Activated CD8-positive, alpha-beta memory T cell treated with anti-CD3 and anti-CD28 coated beads for 4 hours (primary cell): ENCODE results near the gene ZNF25.
"Not testable (repeated sequence)": the region's sequence is repeated elsewhere in the genome, so short reads cannot be mapped to it uniquely, and the experiment has no call there.

Source experiments
- DNase-seq, 2 donors: peaks; one replicate each; pipeline ENCODE4 v3.0.0-alpha.2; 2020; ENCODE audit warnings: low read depth in 2 of 2

The ZNF25 gene

DNA sequence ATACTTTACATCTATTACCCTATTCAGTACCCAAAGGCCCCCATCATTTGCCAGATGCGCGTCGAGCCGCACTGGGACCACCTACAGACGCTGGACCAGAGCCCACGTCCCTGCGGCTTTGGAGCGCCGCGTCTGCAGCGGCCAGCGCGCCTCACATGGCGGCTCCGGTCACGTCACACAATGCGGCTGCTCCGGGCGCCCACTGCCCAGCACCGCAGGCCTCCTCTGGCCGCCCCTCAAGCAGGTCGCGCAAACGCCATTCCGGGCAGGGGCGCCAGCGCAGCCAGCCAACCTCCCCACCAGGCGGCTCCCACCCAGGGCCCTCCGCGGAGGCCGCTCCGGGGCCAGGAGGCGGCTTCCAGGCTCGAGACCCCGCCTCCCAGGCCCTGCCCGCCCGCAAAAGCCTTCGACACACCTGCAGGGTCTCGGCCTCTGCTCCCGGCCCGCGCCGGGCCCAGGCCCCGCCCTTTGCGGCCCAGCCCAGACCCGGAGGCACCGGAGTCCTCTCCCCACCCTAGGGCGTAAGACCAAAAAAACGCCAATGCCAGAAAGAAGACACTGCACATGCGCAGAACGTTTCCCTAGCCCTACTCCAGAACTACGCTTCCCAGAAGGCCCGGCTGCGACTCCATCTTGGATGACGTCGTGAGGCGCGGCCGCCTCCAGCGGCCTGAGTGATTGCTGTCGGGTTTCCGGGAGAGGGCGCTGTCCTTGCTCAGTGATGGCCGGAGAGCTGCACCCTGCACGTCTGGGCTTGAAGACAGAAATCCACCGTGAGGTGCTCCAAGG lies at the start of gene ZNF25:
Gene ZNF25 (minus strand): TSS at position 557 of the 789 bp plus-strand sequence. CDS start 4,925 bp downstream, outside the sequence.
- peak; percentile 96 to 97 for DNase-seq

DNA sequence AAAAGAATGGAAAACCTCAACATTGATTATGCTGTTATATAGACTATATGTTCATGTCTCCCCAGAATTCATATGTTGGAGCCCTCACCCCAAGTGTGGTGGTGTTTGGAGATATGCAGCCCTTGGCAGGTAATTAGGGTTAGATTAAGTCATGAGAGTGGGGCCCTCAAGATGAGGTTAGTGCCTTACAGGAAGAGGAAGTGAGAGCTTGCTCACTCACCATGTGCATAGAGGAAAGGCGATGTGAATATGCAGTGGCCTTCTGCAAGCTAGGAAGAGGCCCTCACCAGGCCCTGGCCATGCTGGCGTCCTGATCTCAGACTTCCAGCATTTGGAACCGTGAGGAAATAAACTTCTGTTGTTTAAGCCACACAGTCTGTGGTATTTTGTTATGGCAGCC lies 48.8 kb upstream of the ZNF25 start:
- no peak for DNase-seq

DNA sequence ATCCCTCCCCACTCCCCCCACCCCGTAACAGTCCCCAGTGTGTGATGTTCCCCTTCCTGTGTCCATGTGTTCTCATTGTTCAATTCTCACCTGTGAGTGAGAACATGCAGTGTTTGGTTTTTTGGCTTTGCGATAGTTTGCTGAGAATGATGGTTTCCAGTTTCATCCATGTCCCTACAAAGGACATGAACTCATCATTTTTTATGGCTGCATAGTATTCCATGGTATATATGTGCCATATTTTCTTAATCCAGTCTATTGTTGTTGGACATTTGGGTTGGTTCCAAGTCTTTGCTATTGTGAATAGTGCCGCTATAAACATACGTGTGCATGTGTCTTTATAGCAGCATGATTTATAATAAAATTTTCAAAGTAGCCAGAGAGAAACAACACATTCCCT lies 42.7 kb upstream of the ZNF25 start:
- DNase-seq = not testable (repeated sequence)

DNA sequence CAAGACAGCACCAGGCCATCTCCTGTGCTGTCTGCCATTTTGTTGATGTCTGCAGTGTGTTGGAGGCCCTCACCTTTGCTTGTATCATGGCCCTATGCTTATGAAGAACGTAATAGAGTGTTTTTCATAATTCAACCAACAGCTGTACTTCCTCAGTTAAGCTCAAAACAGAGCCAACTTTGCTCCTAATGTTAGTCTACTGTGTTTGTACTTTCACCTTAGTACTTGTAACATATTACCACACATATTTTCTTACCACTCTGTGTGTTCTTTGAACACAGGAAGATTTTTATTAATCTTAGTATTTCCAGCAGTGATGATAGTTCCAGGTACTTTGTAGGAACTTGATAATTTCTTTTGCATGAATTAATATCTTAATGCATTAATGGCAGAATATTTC lies 39.9 kb upstream of the ZNF25 start:
- DNase-seq = no peak

DNA sequence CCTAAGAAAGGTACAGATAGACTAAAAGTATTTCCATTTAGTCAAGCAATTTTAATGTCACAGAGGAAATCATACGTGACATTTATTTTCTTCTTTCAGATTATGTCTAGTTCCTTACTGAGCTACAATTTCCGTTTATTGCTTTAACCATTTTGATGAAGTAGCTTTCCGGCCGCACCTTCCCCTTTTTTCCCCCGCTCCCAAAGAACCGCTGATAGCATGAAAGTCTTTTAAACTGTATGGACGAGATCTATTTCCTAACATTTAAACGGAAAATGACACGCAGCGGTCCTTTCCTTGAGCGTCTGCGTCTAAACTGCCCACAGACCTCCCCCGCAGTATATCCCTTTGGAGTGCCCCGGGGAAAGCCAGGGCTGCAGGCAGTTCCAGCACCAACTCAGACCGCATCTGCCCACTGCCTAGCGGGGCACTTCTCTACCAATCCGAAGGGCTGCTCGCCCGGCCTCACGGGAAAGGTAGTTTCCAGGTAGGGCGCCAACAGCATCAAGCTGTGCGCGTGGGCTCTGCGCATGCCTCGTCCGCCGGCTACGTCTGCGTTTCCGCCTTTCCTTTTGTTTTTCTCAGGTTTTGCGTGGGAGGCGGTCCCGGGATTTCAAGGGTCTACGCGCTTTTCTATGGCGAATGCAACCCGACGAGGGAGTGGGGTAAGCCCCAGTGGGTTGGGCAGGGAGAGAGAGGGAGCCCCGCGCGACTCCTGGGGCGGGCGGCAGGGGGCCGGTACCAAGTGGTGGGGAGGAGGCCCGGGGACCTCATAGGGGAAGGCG lies 33.9 kb upstream of the ZNF25 start, which contains the start of gene ZNF33A:
Gene ZNF33A (plus strand): TSS at position 557 of the 785 bp plus-strand sequence. CDS start 1,667 bp downstream, outside the sequence.
- peak; percentile 77 to 89 for DNase-seq

DNA sequence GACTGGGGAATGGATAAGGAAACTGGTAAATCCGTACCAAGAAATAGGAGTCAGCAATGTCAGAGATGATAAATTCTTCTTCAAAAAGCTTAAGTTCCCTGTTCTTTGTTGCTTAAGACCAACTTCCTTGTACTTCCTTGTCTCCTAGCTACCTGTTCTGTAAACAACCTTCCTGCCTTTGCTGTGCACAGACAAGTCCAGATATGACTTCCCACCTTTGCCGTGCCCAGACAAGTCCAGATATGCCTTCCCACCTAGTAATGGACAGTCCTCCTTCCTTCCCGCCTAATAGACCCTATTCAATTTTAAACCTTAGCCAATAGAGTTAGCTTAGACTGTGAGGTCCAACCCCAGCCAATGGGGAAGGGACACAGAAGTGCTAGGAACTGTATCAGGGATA lies 31.5 kb upstream of the ZNF25 start:
- DNase-seq = no peak

DNA sequence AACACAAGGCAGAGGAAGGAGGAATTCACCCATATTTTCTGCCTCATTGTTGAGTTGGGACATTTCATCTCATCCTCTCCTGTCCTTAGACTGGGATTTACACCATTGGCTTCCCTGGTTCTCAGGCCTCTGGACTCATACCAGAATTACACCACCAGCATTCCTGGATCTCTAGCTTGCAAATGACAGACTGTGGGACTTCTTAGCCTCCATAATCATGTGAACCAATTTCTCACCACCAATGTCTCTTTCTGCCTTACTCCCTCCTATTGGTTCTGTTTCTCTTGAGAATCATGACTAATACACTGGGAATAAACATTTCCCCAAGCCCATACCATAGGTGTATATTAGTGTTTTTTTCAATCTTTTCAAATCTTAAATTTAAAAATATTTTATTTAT lies 31.1 kb upstream of the ZNF25 start:
- DNase-seq = no peak

DNA sequence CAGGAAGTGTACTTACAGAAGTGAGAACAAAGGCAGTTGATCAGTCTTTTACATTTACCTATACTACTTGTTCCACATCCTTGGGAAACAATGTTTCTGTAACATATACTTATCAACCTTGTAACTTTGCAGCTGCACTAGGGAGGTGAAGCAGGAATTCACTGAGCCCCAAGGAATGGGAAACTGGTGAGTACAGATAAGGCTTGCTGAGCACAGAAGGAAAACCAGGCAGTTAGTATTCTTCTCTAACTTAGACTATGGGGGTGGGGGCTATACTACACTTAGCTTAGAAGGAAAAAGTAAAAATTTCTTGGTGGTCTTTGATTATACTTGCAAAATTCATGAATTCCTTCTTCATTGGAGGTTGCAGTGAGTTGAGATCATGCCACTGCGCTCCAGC lies 27.1 kb upstream of the ZNF25 start:
- no peak for DNase-seq

DNA sequence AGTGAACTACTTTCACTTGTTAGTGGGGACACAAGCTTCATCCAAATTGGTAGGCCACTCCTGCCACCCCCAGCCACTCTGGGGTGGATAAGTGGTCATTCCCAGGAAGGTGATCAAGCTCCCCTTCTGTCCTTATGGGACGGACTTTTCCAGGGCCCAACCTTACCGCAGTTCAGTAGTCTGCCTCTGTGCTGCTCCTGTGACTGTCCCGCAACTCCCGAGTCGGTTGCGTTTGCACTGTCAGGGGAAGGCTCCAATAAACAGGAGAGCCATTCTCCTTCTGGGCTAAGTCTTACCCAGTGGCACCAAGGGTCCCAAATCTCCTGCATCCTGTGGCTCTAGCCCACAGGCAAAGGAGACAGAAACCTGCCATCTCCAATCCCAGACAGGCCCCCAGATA lies 26.6 kb upstream of the ZNF25 start:
- DNase-seq = no peak

DNA sequence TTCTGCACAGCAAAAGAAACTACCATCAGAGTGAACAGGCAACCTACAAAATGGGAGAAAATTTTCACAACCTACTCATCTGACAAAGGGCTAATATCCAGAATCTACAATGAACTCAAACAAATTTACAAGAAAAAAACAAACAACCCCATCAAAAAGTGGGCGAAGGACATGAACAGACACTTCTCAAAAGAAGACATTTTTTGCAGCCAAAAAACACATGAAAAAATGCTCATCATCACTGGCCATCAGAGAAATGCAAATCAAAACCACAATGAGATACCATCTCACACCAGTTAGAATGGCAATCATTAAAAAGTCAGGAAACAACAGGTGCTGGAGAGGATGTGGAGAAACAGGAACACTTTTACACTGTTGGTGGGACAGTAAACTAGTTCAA lies 24.0 kb upstream of the ZNF25 start:
- DNase-seq = not testable (repeated sequence)

DNA sequence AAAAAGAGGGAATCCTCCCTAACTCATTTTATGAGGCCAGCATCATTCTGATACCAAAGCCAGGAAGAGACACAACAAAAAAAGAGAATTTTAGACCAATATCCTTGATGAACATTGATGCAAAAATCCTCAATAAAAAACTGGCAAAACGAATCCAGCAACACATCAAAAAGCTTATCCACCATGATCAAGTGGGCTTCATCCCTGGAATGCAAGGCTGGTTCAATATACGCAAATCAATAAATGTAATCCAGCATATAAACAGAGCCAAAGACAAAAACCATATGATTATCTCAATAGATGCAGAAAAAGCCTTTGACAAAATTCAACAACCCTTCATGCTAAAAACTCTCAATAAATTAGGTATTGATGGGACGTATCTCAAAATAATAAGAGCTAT lies 22.5 kb upstream of the ZNF25 start:
- not testable (repeated sequence) for DNase-seq

DNA sequence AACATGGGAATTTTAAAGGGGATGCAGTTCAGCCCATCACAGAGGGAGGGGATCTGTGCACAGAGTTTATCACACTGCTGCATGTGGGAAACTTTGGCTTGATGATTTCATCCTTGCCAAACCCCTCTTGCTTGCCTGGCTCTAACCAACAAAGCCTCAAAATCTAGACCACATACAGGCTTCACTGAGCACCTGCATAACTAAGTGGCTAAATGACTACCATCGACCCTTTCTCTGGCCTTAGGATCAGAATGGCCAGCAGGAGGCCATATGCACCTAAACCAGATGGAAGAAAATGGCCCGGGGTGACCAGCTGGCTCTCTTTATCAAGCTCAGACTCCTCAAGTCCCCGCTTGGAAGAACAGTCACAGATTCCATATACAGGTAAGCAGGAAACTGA lies 15.6 kb upstream of the ZNF25 start:
- no peak for DNase-seq

DNA sequence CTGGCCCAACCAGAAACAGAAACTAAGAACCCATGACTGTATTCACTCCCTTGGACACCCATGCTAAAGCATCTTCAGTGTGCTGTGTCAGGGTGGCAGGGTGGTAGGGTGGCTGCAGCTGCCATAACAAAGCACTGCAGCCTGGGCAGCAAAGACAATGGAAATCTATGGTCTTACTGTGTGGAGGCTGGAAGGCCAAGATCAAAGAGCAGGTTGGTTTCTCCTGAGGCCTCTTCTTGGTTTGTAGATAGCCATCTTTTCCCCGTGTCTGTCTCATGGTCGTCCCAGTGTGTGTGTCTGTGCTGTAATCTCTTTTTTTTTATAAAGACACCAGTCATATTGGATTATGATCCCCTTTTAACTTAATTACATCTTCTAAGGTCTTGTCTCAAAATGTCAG lies 15.2 kb upstream of the ZNF25 start:
- DNase-seq = no peak

DNA sequence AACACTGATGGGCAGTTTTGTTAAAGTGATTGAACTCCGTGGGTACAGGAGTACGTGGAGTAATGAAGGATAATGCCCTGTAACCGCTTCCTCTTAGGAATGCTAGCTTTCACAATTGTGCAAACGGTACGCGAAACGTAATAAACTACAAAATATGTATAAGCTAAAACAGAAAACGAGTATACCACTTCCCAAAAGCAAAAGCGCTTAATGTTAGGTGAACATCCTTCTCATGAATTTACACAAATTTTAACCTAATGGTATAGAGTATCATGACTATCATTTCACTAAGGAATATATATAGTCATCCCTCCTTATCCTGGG lies 395 bp upstream of the ZNF25 start:
- no peak for DNase-seq

DNA sequence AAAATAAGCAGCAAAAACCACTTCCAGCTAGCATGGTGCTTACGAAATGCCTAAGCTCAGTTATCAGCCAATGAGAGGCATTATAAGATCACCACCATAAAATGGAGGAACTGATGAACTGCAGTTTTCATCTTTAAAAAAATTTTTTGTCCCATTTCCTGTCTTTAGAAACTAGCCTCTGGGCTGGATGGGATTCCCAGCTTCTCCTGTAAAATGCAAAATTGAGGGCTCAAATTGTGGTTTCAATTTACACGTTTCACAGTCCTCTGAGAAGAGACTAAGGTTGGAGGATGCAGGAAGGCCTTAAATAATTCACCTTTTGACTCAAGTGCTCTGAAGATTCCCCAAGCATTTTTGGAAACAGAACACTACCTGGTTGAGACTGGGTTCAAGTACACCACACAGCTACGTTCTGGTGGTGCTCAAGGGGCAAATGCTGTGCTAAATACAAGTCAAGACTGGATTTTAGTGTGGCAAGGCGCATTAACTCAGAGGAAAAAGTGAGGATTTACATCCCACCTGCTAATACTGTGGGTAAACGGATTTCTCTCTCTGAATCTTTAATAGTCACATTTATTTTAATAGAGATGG lies 951 bp downstream of the ZNF25 start:
- no peak for DNase-seq

DNA sequence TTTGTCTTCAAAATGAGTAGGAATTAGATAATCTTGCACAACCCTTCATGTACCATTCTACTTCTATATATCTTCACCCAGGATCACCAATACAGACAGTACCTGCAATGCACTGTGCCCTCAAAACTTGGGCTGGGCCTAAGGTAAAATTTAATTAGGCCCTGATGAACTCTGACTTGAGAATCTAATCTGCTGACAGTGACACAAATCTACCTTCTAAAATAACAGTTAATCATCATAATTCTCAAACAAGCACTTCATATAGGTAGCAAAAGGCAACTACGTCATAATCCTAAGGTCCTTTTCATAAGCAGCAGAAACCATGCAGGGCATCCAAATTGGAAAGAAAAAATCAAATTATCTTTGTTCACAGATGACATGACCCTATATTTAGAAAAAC lies 4.1 kb downstream of the ZNF25 start:
- no peak for DNase-seq

DNA sequence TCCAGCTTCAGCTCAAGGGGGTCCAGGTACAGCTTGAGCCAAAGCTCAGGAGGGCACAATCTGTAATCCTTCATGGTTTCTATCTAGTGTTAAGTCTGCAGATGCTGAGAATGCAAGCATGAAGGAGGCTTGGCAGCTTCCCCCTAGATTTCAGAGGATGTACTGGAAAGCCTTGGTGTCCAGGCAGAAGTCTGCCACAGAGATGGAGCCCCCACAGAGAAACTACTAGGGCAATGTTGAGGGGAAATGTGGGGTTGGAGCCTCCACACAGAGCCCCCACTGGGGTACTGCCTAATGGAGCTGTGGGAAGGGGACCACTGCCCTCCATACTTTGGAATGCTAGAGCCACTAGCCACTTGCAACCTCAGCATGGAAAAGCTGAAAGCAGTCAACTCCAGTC lies 11.4 kb downstream of the ZNF25 start:
- no peak for DNase-seq

DNA sequence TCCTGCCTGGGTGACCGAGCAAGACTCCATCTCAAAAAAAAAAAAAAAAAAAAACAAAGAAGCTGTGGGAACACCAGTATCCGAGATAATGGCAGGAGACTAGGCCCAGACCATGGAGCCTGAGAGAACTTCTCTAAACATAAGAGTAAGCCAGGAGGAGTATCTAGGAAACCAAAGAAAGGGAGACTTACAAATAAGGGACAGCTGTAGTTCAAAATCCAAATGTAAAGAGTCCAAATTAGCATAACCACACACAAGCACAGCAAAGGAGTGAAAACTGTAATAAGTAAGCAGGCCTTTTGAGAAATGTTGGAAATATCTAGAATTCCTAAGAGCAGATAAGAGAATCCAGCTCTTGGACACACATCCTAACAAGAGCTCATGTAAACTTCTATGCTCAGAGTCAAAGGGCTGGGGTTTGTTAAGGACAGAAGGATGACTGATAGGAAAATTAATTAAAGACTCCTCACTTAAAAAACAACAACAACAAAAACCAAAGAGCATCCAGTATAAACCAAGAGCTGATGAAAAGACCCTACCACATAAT lies 15.8 kb downstream of the ZNF25 start:
- DNase-seq = no peak

DNA sequence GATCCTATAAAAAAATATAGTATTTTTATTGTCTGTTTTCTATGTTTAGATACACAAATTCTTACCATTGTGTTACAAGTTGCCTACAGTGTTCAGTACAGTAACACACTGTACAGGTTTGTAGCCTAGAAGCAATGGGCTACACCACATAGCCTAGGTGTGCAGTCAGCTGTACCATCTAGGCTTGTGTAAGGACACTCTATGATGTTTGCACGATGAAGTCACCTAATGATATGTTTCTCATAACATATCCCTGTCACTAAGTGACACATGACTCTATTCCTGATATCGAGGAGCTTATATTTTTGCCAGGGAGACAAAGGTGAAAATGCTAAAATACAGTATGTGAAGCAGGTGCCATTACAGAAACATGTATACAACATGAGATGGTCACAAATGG lies 18.6 kb downstream of the ZNF25 start:
- DNase-seq = no peak

DNA sequence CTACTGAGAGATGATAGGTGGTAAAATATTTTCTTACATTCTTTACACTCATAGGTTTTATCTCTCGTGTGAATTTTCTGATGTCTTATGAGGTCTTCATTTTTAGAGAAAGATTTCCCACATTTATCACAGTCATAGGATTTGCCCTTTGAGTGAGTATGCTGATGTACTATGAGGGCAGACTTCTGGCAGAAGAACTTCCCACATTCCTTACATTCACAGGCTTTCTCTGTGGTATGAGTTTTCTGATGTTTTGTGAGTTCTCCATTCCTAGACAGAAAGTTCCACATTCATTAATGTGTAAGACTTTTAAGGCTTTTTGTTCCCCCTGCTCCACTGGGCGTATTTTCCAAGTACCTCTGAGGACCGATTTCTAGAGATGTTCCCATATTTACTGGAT lies 23.5 kb downstream of the ZNF25 start:
- no peak for DNase-seq

DNA sequence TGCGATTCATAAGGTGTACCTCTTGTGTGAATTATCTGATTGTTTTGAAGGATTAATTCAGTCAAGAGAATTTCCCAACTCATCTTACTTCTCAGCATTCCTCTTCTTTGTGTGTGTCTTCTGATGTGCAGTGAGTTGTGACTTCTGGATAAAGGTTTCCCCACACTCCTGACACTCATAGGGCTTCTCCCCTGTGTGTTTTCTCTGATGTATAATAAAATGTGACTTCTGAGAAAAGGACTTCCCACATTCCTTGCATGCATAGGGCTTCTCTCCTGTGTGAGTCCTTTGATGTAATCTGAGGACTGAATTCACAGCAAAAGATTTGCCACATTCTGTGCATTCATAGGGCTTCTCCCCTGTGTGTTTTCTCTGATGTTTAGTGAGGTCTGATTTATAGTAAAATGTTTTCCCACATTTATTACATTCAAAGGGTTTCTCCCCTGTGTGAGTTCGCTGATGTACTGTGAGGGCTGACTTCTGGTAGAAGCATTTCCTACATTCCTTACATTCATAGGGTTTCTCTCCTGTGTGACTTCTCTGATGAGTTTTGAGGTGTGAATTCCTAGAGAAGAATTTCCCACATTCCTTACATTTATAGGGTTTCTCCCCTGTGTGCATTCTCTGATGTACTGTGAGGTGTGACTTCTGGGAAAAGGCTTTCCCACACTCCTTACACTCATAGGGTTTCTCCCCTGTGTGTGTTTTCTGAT lies 24.2 kb downstream of the ZNF25 start:
- no peak for DNase-seq

DNA sequence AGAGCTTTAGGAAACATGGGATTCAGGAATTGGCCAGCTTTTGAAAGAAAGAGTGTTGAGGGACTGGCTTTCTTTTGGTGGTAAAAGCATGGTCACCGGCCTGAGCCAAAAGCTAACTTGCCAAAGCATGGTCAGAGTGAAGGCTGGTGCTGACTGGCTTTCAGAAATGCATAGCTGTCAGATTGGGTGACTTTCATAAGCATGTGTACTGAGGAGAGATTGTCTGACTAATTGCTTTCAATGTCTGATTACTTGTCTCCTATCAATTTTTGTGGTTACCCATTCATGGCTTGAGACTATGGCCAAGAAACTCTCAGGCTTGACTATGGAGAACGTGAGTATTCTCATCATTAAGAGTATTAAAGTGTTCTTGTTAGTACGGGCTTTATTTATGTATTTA lies 28.2 kb downstream of the ZNF25 start:
- no peak for DNase-seq
